HepG2 (cell line): ENCODE measurements around the gene FAM228B.

ENCODE experiments used
- CTCF ChIP-seq: sonication (generic); formaldehyde crosslinking; IDR thresholded peaks from 2 replicates; pipeline ENCODE4 v1.5.0; 2020; ENCODE audit warnings: mild to moderate bottlenecking, missing genetic modification reagents, moderate library complexity
- IRX3 ChIP-seq: sonication (generic); formaldehyde crosslinking; IDR thresholded peaks from 2 replicates; pipeline ENCODE4 v1.8.1; 2023; ENCODE audit warnings: mild to moderate bottlenecking, low read depth, missing genetic modification reagents, borderline replicate concordance
- KDM4B ChIP-seq: sonication (generic); formaldehyde crosslinking; IDR thresholded peaks from 2 replicates; pipeline ENCODE4 v1.4.0; 2020; ENCODE audit warnings: missing genetic modification reagents
- POLR2AphosphoS5 ChIP-seq: IDR thresholded peaks from 2 replicates; pipeline ENCODE4 v1.6.1; 2012; ENCODE audit warnings: low read depth, low read length
- SATB2 ChIP-seq: sonication (generic); formaldehyde crosslinking; IDR thresholded peaks from 2 replicates; pipeline ENCODE4 v1.5.0; 2020; ENCODE audit warnings: missing genetic modification reagents
- SIN3A ChIP-seq: IDR thresholded peaks from 2 replicates; pipeline ENCODE4 v1.6.1; 2011; ENCODE audit warnings: low read depth, mild to moderate bottlenecking, control low read depth, low read length, borderline replicate concordance
- ZNF501 ChIP-seq: sonication (generic); formaldehyde crosslinking; IDR thresholded peaks from 2 replicates; pipeline ENCODE4 v1.5.1; 2020; ENCODE audit warnings: mild to moderate bottlenecking, moderate library complexity, missing genetic modification reagents

DNA sequence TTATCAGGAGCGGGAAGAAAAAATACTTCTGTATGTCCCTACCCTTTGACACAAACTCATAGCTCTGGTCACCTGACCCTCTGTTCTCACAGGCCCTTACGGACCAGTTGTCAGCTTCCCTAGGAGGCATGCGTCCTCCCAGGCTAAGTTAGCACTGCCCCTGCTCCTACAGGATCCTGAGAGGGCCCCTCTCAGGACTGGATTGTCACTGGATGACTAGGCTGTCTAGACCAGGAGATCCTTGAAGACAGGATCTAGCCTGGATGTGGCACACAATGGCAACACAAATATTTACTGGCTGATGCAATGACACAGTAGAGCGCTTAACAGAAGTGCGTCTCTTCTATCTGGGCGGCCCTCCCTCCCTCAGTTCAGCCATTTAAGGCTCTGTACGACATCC is 59.2 kb downstream of the FAM228B start:
- no peak for TF ChIP-seq SATB2 (CRISPR knock-in tag)
- no peak for TF ChIP-seq ZNF501 (CRISPR knock-in tag)
- no peak for TF ChIP-seq CTCF (CRISPR knock-in tag)
- TF ChIP-seq IRX3 (CRISPR knock-in tag) = no peak
- TF ChIP-seq KDM4B (CRISPR knock-in tag) = no peak
- TF ChIP-seq POLR2AphosphoS5 = no peak
- TF ChIP-seq SIN3A = no peak
